Endothelial cell (in vitro differentiated cells): ENCODE measurements around the gene TSPAN9. TPM values are rescaled to one million over a fixed set of nuclear protein-coding genes. Genes with fewer than 3 reads are reported as not detected.

ENCODE experiments used
- DNase-seq: peaks from one replicate; pipeline ENCODE4 v3.0.0; 2021; ENCODE audit warnings: low spot score
- H3K27ac Mint-ChIP-seq: one replicate; pipeline ENCODE4 v1.8.0; 2021; ENCODE audit warnings: mixed read lengths, inconsistent platforms; ENCODE audit not compliant: unreplicated experiment
- H3K27me3 Mint-ChIP-seq: one replicate; pipeline ENCODE4 v1.8.0; 2021; ENCODE audit warnings: mild to moderate bottlenecking, moderate library complexity, mixed read lengths, inconsistent platforms; ENCODE audit not compliant: unreplicated experiment
- H3K36me3 Mint-ChIP-seq: one replicate; pipeline ENCODE4 v1.8.0; 2021; ENCODE audit warnings: mild to moderate bottlenecking, low read depth, mixed read lengths, inconsistent platforms; ENCODE audit not compliant: unreplicated experiment
- H3K4me1 Mint-ChIP-seq: one replicate; pipeline ENCODE4 v1.8.0; 2021; ENCODE audit warnings: mild to moderate bottlenecking, mixed read lengths, inconsistent platforms; ENCODE audit not compliant: unreplicated experiment
- H3K4me3 Mint-ChIP-seq: one replicate; pipeline ENCODE4 v1.8.0; 2021; ENCODE audit warnings: mild to moderate bottlenecking, mixed read lengths, inconsistent platforms; ENCODE audit not compliant: unreplicated experiment
- H3K9me3 Mint-ChIP-seq: one replicate; pipeline ENCODE4 v1.8.0; 2021; ENCODE audit warnings: mixed read lengths, inconsistent platforms; ENCODE audit not compliant: unreplicated experiment
- CTCF ChIP-seq: fragments of 200-600 bp; sonication (generic); IDR thresholded peaks from one replicate; pipeline ENCODE4 v1.5.0; 2021; ENCODE audit warnings: antibody characterized with exemption; ENCODE audit not compliant: unreplicated experiment
- total RNA-seq: library from RNA; stranded (reverse); fragmentation: NEBNext Ultra II Directional; extraction: Animal tissue kit (Norgen Biotek cat#: 25700); gene quantifications from one replicate; pipeline ENCODE4 v1.2.1, GENCODE V29; 2021; ENCODE audit not compliant: unreplicated experiment

Gene TSPAN9
- total RNA-seq, 1 donor from 2014 or later: 116 TPM

- peaks cover 20% of the 10 kb centered on the region for H3K36me3 Mint-ChIP-seq
- no peak for TF ChIP-seq CTCF
- peaks cover 20% of the 10 kb centered on the region for H3K27me3 Mint-ChIP-seq
- peaks cover 15% of the 10 kb centered on the region for H3K4me1 Mint-ChIP-seq
- DNase-seq: no peak
- no peak overlapping the region for H3K27ac Mint-ChIP-seq
- H3K4me3 Mint-ChIP-seq: no peak overlapping the region
- H3K9me3 Mint-ChIP-seq: no peaks in the 10 kb centered on the region
These were observed 159.4 kb downstream of the TSPAN9 start for GRCh38 chr12:3236345-3237187.

- DNase-seq: no peak
- Mint-ChIP-seq H3K9me3 (no peaks in the 10 kb centered on the region), H3K4me3 (peak overlapping the region; percentile 53), H3K27me3 (peaks cover 20% of the 10 kb centered on the region), H3K4me1 (peaks cover 15% of the 10 kb centered on the region), H3K36me3 (peaks cover 19% of the 10 kb centered on the region), H3K27ac (no peak overlapping the region)
- no peak for TF ChIP-seq CTCF
These were observed 161.0 kb downstream of the TSPAN9 start for GRCh38 chr12:3238196-3238595.

GRCh38 chr12:3241621-3242020 lies 164.4 kb downstream of the TSPAN9 start:
- peaks cover 25% of the 10 kb centered on the region for H3K4me1 Mint-ChIP-seq
- no peak for TF ChIP-seq CTCF
- DNase-seq: no peak
- H3K4me3 Mint-ChIP-seq: no peak overlapping the region
- H3K36me3 Mint-ChIP-seq: peaks cover 30% of the 10 kb centered on the region
- H3K27me3 Mint-ChIP-seq: peaks cover 18% of the 10 kb centered on the region
- H3K9me3 Mint-ChIP-seq: no peaks in the 10 kb centered on the region
- H3K27ac Mint-ChIP-seq: no peak overlapping the region

GRCh38 chr12:3242199-3242863 lies 165.2 kb downstream of the TSPAN9 start:
- Mint-ChIP-seq H3K9me3 (no peaks in the 10 kb centered on the region), H3K36me3 (peaks cover 30% of the 10 kb centered on the region), H3K27me3 (peaks cover 13% of the 10 kb centered on the region), H3K4me3 (no peak overlapping the region), H3K4me1 (peaks cover 25% of the 10 kb centered on the region), H3K27ac (no peak overlapping the region)
- no peak for TF ChIP-seq CTCF
- no peak for DNase-seq
